Tibial nerve (tissue), 4 donors: ENCODE data around the gene CDH13. TPM values are rescaled to one million over a fixed set of nuclear protein-coding genes. Genes with fewer than 3 reads are reported as not detected.

Experiments used
- DNase-seq, 2 donors: peaks; one replicate each; pipeline ENCODE4 v3.0.0-alpha.2; 2019; ENCODE audit warnings: low spot score in 2 of 2
- H3K27ac ChIP-seq, 4 donors: fragments of 200-600 bp; sonication (generic) in 3 of 4; one replicate each; pipeline ENCODE4 v1.5.1; 2017 to 2019; ENCODE audit warnings: mild to moderate bottlenecking in 1 of 4
- H3K27me3 ChIP-seq, 2 donors: fragments of 200-600 bp; sonication (generic) in 1 of 2; one replicate each; pipeline versions ENCODE4 v1.5.1 to v1.6.0; 2017 to 2019
- H3K36me3 ChIP-seq, 3 donors: fragments of 200-600 bp; sonication (generic); one replicate each; pipeline ENCODE4 v1.5.1; 2018 to 2019
- H3K4me1 ChIP-seq, 4 donors: fragments of 200-600 bp; sonication (generic) in 3 of 4; one replicate each; pipeline ENCODE4 v1.5.1; 2017 to 2019
- H3K4me3 ChIP-seq, 4 donors: fragments of 200-600 bp; sonication (generic) in 3 of 4; one replicate each; pipeline ENCODE4 v1.5.1; 2017 to 2019; ENCODE audit warnings: mild to moderate bottlenecking in 1 of 4, moderate library complexity in 1 of 4
- H3K9me3 ChIP-seq, 4 donors: fragments of 200-600 bp; sonication (generic) in 3 of 4; one replicate each; pipeline ENCODE4 v1.5.1; 2017 to 2019
- CTCF ChIP-seq, 5 experiments: fragments of 200-600 bp in 3 of 5; fragments of 450-650 bp in 2 of 5; sonication (generic) in 3 of 5; IDR thresholded peaks; one replicate each; pipeline ENCODE4 v1.5.1; 2016 to 2019; ENCODE audit warnings: antibody characterized with exemption in 5 of 5, mild to moderate bottlenecking in 3 of 5, moderate library complexity in 2 of 5
- EP300 ChIP-seq, 2 donors: sonication (generic); formaldehyde crosslinking; IDR thresholded peaks; one replicate each; pipeline ENCODE4 v1.6.1; 2017; ENCODE audit warnings: antibody characterized with exemption in 2 of 2, mild to moderate bottlenecking in 1 of 2
- POLR2A ChIP-seq, 2 donors: fragments of 450-650 bp; IDR thresholded peaks; one replicate each; pipeline ENCODE4 v1.6.1; 2017; ENCODE audit warnings: antibody characterized with exemption in 2 of 2, mild to moderate bottlenecking in 2 of 2, moderate library complexity in 2 of 2
- WGBS, 2 donors: methylation state at CpG; one replicate each; pipeline ENCODE4 v1.1.5; 2018; 5-methylcytosine and 5-hydroxymethylcytosine counted together
- total RNA-seq, 4 donors: library from RNA; depleted of rRNA; stranded (reverse); fragments of >200 nt; gene quantifications; one replicate each; pipeline ENCODE4 v1.1.0, GENCODE V29; 2016

Gene CDH13
- total RNA-seq, 4 donors from 2014 or later: 4.1 to 14.4 (median 5.8) TPM

- no peak overlapping the region for H3K27ac ChIP-seq
Observed at GRCh38 chr16:83390759-83391158, 764.0 kb downstream of the CDH13 start.

GRCh38 chr16:83392743-83393142, 766.0 kb downstream of the CDH13 start:
- 76 to 83% methylated on average over 4 of the region's 4 CpGs for WGBS, 2 donors
- Histone ChIP-seq H3K27me3 (no peaks in the 10 kb centered on the region), H3K4me1 (peaks cover 0 to 4% (median 0%) of the 10 kb centered on the region in 4 donors), H3K27ac (peak overlapping the region in 1 of 4 donors; percentile 26), H3K9me3 (no peaks in the 10 kb centered on the region), H3K4me3 (no peak overlapping the region), H3K36me3 (no peaks in the 10 kb centered on the region)
- no peak for DNase-seq
- TF ChIP-seq POLR2A (IDR thresholded peaks at IDR 0.05) (no peak), EP300 (IDR thresholded peaks at IDR 0.05) (no peak), CTCF (IDR thresholded peaks at IDR 0.05) (no peak)

More at GRCh38 chr16:83390759-83391158, 764.0 kb downstream of the CDH13 start:
- Histone ChIP-seq H3K4me3 (no peak overlapping the region), H3K27me3 (no peaks in the 10 kb centered on the region), H3K4me1 (no peaks in the 10 kb centered on the region), H3K9me3 (no peaks in the 10 kb centered on the region), H3K36me3 (no peaks in the 10 kb centered on the region)
- no peak for TF ChIP-seq EP300 (IDR thresholded peaks at IDR 0.05)
- no peak for TF ChIP-seq CTCF (IDR thresholded peaks at IDR 0.05)
- no peak for DNase-seq
- 34 to 36% methylated on average over 3 of the region's 3 CpGs for WGBS, 2 donors

- Histone ChIP-seq H3K4me3 (no peak overlapping the region), H3K36me3 (no peaks in the 10 kb centered on the region), H3K27ac (peak overlapping the region in 1 of 4 donors; percentile 26), H3K27me3 (no peaks in the 10 kb centered on the region), H3K9me3 (no peaks in the 10 kb centered on the region), H3K4me1 (peaks cover 0 to 4% (median 0%) of the 10 kb centered on the region in 4 donors)
- TF ChIP-seq CTCF (IDR thresholded peaks at IDR 0.05) (no peak), EP300 (IDR thresholded peaks at IDR 0.05) (no peak), POLR2A (IDR thresholded peaks at IDR 0.05) (no peak)
- 58 to 62% methylated on average over 6 of the region's 6 CpGs for WGBS, 2 donors
- no peak for DNase-seq
Observed at GRCh38 chr16:83393196-83393981, 766.6 kb downstream of the CDH13 start.

- Histone ChIP-seq H3K4me1 (peaks cover 0 to 4% (median 0%) of the 10 kb centered on the region in 4 donors), H3K4me3 (no peak overlapping the region), H3K27me3 (no peaks in the 10 kb centered on the region), H3K36me3 (no peaks in the 10 kb centered on the region), H3K9me3 (peaks cover 0 to 4% (median 2%) of the 10 kb centered on the region in 4 donors), H3K27ac (no peak overlapping the region)
- TF ChIP-seq CTCF (IDR thresholded peaks at IDR 0.05) (no peak), POLR2A (IDR thresholded peaks at IDR 0.05) (no peak), EP300 (IDR thresholded peaks at IDR 0.05) (no peak)
- no peak for DNase-seq
- WGBS, 2 donors: 46 to 48% methylated on average over 4 of the region's 4 CpGs
Observed at GRCh38 chr16:83397601-83398291, 771.0 kb downstream of the CDH13 start.

GRCh38 chr16:83400234-83400633, 773.5 kb downstream of the CDH13 start:
- peaks cover 0 to 4% (median 0%) of the 10 kb centered on the region in 4 donors for H3K4me1 ChIP-seq
- DNase-seq: no peak
- TF ChIP-seq CTCF (IDR thresholded peaks at IDR 0.05) (no peak), EP300 (IDR thresholded peaks at IDR 0.05) (no peak)
- no peak overlapping the region for H3K4me3 ChIP-seq
- 61 to 70% methylated on average over 4 of the region's 4 CpGs for WGBS, 2 donors
- no peak overlapping the region for H3K27ac ChIP-seq
- no peaks in the 10 kb centered on the region for H3K36me3 ChIP-seq
- H3K9me3 ChIP-seq: peaks cover 0 to 4% (median 2%) of the 10 kb centered on the region in 4 donors
- no peaks in the 10 kb centered on the region for H3K27me3 ChIP-seq
